ENCODE results near the gene ARHGEF12.

Gene ARHGEF12

GRCh38 chr11:120467627-120468026 lies 131.4 kb downstream of the ARHGEF12 start:
- no peak overlapping the region for H3K9ac ChIP-seq (ENCODE audit: low read length)
- H2AFZ ChIP-seq (ENCODE audit: low read depth, low read length, severe bottlenecking), result no peak overlapping the region
- no peaks in the 10 kb centered on the region for H3K9me2 ChIP-seq (replicated peaks; ENCODE audit: insufficient read depth, low read length)
- H3F3A ChIP-seq (ENCODE audit: insufficient read depth), result no peaks in the 10 kb centered on the region
- H3K79me2 ChIP-seq (ENCODE audit: insufficient read depth, low read length), result no peaks in the 10 kb centered on the region
- H3K36me3 ChIP-seq (ENCODE audit: low read length), result no peaks in the 10 kb centered on the region
- no peak overlapping the region for H3K27ac ChIP-seq (ENCODE audit: low read depth, low read length)
- no peaks in the 10 kb centered on the region for H4K20me1 ChIP-seq (ENCODE audit: low read depth, low read length)
- no peaks in the 10 kb centered on the region for H3K9me3 ChIP-seq (ENCODE audit: insufficient read depth, low read length)
- H3K4me3 ChIP-seq (ENCODE audit: insufficient read depth, low read length, poor library complexity, severe bottlenecking), result no peak overlapping the region
- H3K27me3 ChIP-seq (ENCODE audit: low read length), result no peaks in the 10 kb centered on the region
- no peak for TF ChIP-seq CTCF (IDR thresholded peaks at IDR 0.05; ENCODE audit: insufficient read depth, low read length, poor library complexity, severe bottlenecking)
- TF ChIP-seq EZH2phosphoT487 (conservative IDR thresholded peaks at IDR 0.05; ENCODE audit: low read length), result no peak
- H3K4me2 ChIP-seq (ENCODE audit: low read depth, low read length, poor library complexity, severe bottlenecking), result no peak overlapping the region

- Histone ChIP-seq H3K9ac (ENCODE audit: low read length) (no peak overlapping the region), H3F3A (ENCODE audit: insufficient read depth) (no peaks in the 10 kb centered on the region), H3K9me2 (replicated peaks; ENCODE audit: insufficient read depth, low read length) (no peaks in the 10 kb centered on the region), H2AFZ (ENCODE audit: low read depth, low read length, severe bottlenecking) (no peak overlapping the region), H4K20me1 (ENCODE audit: low read depth, low read length) (no peaks in the 10 kb centered on the region), H3K27me3 (ENCODE audit: low read length) (no peaks in the 10 kb centered on the region), H3K4me3 (ENCODE audit: insufficient read depth, low read length, poor library complexity, severe bottlenecking) (no peak overlapping the region), H3K79me2 (ENCODE audit: insufficient read depth, low read length) (no peaks in the 10 kb centered on the region), H3K9me3 (ENCODE audit: insufficient read depth, low read length) (no peaks in the 10 kb centered on the region), H3K27ac (ENCODE audit: low read depth, low read length) (no peak overlapping the region), H3K4me2 (ENCODE audit: low read depth, low read length, poor library complexity, severe bottlenecking) (no peak overlapping the region), H3K36me3 (ENCODE audit: low read length) (no peaks in the 10 kb centered on the region)
- no peak for TF ChIP-seq EZH2phosphoT487 (conservative IDR thresholded peaks at IDR 0.05; ENCODE audit: low read length)
- no peak for TF ChIP-seq CTCF (IDR thresholded peaks at IDR 0.05; ENCODE audit: insufficient read depth, low read length, poor library complexity, severe bottlenecking)
These were observed 134.9 kb downstream of the ARHGEF12 start for GRCh38 chr11:120471131-120471530.

- H3K27me3 ChIP-seq (ENCODE audit: low read length), result no peaks in the 10 kb centered on the region
- no peak overlapping the region for H3K27ac ChIP-seq (ENCODE audit: low read depth, low read length)
- H2AFZ ChIP-seq (ENCODE audit: low read depth, low read length, severe bottlenecking), result no peak overlapping the region
- H3F3A ChIP-seq (ENCODE audit: insufficient read depth), result no peaks in the 10 kb centered on the region
- H3K9ac ChIP-seq (ENCODE audit: low read length), result no peak overlapping the region
- H3K9me2 ChIP-seq (replicated peaks; ENCODE audit: insufficient read depth, low read length), result no peaks in the 10 kb centered on the region
- TF ChIP-seq EZH2phosphoT487 (conservative IDR thresholded peaks at IDR 0.05; ENCODE audit: low read length) (no peak), CTCF (IDR thresholded peaks at IDR 0.05; ENCODE audit: insufficient read depth, low read length, poor library complexity, severe bottlenecking) (no peak)
- H3K4me2 ChIP-seq (ENCODE audit: low read depth, low read length, poor library complexity, severe bottlenecking), result no peak overlapping the region
- H3K4me3 ChIP-seq (ENCODE audit: insufficient read depth, low read length, poor library complexity, severe bottlenecking), result no peak overlapping the region
- H3K36me3 ChIP-seq (ENCODE audit: low read length), result no peaks in the 10 kb centered on the region
- H3K79me2 ChIP-seq (ENCODE audit: insufficient read depth, low read length), result no peaks in the 10 kb centered on the region
- no peaks in the 10 kb centered on the region for H4K20me1 ChIP-seq (ENCODE audit: low read depth, low read length)
- no peaks in the 10 kb centered on the region for H3K9me3 ChIP-seq (ENCODE audit: insufficient read depth, low read length)
These were observed 135.8 kb downstream of the ARHGEF12 start for GRCh38 chr11:120471994-120472393.
